Measurements from ENCODE around the gene LPO.

Gene LPO

DNA sequence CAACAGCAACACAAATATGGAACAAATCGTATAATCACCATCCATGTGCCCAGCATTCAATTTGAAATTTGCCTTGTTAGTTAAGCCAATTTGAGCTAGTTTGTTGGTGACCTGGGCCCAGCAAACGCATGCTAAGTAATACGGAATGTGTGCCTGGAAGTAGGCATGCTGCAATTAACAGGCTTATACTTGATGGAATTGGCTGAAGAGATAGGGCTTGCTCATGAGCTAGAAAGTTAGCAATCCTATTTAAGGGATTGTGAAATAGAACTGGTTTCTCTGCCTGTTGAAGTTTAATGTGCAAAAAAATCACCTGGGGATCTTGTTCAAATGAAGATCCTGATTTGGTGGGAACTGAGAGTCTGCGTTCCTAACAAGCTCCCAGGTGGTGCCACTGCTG is 8.5 kb upstream of the LPO start:
- DNase-seq, result no peak

DNA sequence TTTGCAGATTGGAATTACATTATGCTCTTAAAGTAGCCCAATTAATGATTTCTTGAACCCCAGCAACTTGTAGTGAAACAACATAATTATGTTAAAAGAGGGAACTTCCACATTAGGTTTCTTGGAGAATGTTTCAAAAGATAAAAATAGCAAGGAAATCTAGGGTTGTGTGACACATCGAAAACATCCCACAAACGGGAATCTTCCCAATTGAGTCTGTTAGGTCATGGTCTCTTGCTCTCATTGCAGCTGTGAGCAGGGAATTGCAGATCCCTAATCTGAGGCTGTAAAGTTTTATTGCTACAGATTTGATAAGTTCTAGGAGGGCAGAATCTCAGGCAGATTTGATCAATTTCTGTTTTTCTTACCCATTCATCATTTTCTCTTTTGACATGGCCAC is 6.7 kb upstream of the LPO start:
- no peak for DNase-seq

DNA sequence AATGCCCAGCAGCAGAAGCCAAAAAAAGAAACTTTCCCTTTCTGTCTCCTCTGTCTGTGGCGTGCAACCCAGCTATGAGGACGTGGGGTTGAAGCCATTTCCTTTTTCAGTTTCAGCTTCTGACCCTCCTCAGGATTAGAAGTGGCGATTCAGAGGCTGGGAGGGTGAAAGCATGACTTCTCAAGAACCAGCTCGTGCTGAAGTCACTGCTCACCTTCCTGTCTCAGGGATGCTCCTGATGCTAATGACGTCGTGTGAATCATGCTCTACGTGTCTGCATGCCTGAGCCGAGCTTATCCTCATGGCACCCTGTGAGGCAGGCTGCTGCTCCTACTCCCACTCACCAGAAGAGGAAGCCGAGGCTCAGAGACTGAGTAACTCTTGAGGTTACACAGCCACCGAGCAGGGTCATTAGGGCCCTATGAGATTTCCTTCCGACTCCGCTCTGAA is 5.7 kb upstream of the LPO start:
- peak in 1 of 2 experiments; percentile 5 for DNase-seq

DNA sequence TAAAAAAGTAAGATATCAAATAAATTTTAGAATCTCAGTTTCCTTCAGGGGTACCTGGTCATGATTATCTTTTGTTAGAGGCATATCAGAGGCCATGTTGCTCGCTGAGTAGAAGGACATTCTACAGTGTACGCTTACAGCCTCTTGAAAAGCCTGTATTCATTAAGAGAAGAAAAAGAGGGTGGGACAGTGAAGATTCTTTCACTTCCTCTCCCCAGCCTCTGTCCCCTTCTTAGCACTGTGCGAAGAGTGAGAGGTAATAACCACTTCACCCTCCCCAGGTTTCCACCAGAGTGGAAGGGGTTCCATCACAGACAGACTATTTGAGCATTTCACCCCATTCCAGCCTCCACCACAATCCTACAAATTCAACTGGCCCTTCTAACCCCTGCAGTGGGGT is 4.8 kb upstream of the LPO start:
- no peak for DNase-seq

DNA sequence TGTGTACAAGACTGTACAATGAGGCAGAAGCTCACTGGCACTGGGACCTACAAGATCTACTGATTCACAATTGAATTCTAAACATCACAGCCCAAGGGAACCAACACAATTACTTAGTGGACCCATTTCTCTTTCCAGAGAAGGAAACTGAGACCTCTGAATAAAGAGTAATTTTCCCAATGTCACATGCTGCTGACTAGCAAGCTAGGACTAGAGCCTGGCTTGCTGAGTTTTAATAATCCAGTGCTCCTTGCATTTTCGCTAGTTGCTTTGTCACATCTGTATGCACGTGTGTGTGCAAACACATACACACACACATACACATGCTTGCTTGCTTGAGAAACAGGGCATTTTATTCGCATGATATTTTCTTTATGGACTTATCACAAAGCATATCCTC is 3.9 kb upstream of the LPO start:
- DNase-seq, result no peak

DNA sequence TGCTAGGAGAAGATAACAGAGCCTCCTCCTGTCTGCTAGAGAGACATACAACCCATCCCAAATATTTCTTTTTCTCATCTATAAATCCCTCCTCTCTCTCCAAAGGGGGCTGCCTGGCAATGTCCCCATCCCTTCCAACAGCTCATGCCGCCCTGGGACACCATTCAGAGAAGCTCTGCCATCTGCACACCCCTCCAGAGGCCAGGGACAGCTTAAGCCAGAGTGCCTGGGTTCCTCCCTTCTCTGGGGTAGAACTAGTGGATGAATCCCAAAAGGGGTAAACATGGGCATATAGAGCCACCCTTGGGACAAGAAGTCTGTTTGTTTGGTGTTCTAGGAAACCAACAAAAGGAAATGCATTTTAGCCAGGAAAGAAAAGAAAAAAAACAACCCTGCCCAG is 2.6 kb upstream of the LPO start:
- DNase-seq, result no peak

DNA sequence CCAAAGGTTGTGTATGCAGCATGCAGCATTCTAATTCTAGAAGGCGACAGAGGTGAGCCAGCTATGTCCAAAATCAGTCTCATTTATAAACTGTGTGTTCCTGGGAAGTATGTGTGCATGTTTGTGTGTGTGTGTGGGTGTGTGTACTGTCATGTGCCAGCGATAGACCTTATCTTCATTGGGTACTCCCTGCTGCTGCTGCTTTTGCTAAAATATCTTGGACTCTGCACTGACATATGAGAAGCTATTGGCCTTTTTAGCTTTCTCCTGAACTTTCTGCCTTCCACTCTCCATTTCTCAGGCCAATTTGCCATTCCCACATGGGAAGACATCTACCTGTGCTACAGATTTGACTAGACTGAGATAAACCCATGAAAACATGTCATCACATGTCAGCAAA is 2.0 kb upstream of the LPO start:
- DNase-seq, result no peak

DNA sequence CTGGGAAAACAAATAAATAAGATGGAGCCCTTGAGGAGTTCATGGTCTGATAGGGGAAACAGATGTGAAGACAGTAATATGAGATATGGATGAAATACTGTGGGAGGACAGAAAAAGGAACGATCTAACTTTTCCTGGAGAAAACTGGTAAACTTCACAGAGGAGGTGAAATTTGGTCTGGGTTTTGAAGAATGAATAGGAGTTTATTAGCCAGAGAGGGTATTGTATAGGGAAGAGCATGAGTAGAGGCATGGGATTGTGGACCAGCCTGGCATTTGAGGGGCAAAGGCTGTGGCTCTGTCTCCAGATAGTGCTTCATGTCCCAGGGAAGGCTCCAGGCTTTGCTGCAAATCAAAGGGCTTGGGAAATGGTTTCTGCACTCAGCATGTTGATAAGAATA is 1.6 kb downstream of the LPO start:
- no peak for DNase-seq

DNA sequence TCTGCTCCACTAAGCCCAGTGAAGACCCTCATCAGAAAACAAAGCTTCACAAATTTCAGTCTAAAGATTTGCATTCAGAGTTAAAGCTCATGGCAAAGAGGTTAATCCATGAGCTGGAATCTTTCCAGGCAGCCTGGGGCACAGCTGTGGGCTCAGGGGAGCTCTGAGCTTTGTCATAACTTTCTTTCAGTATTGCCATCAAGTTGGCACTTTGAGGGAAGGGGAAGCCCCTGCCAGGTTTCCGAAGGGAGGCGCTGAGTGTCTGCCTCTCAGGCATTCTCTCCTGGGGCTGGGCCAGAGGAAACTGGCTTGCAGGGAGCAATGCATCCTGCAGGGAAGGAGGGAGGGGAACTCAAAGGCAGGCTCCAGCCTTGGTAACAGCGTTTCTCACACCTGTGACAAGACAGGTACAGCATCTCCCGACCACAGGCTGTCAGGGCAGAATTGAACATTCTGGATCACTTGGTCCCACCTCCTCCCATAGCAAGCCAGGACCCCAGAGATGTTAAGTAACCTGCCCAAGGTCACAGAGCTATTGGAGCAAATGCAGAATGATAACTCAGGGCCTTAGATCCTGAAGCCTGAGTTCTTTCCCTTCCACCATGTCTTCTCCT is 3.9 kb downstream of the LPO start:
- DNase-seq, result no peak

DNA sequence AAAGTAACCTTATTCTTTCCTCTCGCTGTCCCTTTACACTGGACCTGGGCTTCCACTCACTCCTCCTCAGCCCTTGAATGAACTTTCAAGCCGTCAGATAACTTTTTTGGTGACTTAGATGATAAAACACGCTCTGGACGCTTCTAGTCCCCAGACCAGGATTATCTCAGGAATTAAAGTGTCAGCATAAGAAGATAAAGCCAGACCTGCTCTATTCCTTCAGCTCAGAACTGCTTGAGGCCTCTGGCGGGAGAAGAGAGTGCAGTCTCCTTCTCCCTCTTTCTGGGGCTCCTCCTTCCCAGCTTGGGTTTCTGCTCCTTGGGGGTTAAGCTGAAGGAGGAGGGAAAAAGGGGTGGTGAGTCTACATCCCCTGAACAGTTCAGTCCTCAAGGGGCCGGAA is 6.6 kb downstream of the LPO start:
- DNase-seq, result no peak

DNA sequence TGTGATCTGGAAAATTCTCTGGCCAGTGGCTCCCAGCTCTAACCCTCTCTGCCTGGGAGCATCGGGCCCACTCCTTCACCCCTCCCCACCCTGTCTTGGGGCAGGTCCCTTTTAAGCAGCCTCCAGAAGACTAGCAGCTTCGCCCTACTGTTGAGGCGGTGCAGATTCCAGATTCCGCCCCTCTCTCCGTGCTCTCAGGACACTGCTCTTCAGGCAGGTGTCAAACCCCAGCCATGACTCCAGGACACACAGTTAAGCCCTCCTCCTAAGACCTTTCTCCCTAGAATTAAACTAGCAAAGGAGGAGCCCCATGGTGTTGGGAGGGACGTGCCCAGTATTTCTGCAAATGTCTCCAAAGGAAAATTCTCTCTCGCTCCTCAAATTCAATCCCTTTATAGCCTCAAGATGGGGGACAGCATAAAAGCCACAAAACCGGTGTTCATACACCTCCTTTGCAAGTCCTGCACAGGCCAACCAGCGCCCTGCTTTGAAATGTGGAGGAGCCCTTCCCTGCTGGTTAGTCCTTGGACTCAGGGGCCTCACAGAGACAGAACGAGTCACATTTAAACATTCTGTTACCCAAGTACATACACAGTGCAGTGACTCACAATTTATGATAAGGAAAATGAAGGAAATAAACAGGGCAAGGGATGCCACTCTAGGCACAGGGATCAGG is 7.2 kb downstream of the LPO start:
- DNase-seq, result no peak

DNA sequence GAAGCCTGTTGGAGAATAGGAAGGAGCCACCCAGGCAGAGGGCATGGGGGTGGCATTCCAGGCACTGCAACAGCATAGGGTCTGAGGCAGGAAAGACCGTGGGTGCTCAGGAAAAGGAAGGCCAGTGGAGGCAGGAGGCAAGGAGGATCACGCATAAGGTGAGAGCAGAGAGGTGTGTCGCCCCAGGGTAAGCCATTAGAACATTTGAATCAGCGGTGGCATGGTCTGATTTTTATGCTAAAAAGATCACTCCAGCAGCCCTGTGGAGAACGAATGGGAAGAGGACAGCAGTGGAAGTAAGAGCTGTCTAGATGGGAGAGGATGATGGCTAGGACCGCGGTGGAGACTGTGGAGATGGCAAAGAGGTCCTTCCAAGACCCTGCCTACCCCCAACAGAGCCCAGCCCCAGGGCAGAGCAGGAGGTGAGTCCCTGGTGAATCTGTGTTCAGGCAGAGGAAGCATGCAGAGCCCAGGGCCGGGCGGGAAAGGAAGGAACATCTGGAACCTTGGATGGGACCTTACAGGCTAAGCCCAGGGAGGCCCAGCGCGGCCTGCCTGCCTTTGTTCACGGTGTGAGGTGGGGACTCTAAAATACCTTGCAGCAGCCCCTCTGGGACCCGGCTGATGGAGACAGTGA is 7.8 kb downstream of the LPO start:
- no peak for DNase-seq

DNA sequence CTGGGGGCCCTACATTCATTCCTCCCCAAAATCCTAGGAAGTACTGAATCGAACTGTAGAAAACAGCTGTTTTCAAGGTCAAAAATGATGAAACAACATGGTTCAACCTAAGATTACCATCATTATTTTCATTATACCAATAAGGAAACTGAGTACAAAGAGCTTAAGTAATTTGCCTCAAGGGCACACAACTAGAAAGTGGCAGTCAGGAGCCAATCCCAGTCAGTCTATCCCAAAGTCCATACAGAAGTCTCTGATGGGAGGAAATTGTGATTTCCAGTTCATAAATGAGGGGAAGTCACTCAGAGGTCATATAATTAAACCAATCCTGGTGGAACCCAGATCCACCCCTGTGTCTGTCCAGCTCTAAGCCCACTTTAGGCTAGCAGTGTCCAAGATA is 8.4 kb downstream of the LPO start:
- no peak for DNase-seq

DNA sequence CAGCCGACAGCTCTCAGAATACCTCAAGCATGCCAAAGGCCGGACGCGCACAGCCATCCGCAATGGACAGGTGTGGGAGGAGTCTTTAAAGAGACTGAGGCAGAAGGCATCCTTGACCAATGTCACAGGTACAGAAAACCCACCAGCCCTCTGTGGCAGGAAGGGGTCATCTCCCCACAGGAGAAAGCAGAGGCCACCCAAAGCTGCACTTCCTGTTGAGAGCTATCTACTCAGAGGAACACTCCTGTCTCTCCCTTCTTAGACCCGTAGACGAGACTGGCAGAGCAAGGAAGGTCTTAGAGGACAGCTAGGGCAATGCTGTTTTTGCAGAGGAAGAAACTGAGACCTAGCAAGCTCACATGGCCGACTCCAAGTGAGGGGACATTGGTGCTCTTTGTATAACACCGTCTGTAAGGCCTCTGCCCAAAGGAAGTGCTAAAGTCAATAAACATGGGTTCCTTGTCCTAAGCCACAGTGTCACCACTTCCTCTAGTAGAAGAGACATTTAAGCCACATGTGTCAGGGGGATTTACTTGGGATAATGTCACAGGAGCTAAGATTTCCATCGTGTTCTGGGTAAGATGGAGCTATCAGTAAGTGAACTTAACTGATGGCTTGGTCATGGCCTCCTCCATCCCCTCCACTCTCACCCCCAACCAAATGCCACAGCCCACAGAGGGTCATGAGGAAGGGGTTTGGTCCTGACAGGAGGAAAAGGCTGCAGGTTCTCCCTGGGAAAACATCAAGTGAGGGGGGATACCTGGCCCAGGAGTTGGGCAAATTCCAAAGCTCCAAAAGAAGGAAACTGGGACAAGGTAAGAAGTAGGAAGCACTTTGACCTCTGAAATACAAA is 9.4 kb downstream of the LPO start:
- DNase-seq, result no peak

DNA sequence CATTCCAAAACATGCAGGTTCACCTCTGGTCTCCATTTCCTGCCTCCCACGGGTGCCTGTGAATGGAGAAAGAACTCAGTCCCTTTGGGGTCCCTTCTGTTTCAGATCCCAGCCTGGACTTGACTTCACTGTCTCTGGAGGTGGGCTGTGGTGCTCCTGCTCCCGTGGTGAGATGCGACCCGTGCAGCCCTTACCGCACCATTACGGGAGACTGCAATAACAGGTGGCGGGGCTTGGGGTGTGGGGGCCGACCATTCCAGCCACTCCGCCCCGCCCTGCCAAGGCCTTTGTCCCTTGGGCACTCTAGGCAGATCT is 10.5 kb downstream of the LPO start:
- no peak for DNase-seq

DNA sequence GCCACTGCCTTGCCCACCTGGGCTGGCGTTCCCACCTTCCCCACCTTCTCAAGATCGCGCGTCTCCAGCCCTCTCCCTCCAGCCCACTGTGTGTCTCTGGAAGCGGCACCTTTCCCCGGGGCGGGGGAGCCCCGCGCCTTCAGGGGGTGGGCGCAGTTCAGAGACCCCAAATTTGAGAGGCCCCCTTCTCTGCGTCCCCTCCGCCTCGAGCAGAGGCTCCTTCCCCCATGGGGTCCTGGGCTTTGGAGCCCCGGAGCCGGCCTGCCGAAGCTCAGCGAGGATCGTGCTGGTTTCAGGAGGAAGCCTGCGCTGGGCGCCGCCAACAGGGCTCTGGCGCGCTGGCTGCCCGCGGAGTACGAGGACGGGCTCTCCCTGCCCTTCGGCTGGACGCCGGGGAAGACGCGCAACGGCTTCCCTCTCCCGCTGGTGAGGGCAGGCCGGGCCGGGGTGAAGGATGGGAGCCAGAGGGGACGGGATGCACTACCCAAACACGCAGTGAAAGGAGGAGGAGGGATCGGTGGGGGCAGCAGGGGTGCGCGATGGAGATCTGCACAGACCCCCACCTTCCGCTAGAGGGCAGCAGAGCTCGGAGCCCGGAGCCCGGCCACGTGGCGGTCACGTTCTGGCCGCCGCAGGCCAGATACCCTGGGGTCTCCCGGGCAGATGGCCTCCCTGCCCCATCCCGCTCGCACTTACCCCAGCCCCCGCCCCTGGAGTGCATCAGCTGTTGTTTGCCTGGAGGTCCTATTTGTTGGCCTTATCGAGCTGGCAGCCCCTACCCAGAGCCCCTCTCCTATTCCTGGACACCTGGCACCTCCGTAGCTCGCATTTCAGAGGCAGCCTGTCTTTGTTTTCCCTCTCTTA is 11.1 kb downstream of the LPO start:
- peak; percentile 70 to 71 for DNase-seq

DNA sequence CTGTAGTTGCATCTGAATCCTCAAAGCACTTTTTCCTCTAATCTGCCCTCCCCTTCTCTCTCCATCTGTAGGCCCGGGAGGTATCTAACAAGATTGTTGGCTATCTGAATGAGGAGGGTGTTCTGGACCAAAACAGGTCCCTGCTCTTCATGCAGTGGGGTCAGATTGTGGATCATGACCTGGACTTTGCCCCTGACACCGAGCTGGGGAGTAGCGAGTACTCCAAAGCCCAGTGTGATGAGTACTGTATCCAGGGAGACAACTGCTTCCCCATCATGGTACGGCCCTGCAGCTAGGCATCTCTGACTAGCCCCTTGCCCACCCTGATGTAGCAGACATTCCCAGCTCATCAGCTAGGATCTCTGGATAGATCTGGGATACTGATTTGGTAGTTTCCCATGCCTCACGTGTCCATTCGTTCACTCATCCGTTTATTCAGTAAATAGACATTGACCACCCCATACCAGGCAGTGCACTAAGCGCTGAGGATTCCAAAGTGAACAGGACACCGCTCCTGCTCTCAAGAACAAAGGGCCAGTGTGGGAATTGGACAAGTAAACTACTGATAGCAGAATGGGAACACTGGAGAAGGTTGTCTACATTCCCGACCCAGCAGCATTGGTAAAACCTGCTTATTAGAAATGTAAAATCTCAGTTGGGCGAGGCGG is 12.1 kb downstream of the LPO start:
- no peak for DNase-seq

DNA sequence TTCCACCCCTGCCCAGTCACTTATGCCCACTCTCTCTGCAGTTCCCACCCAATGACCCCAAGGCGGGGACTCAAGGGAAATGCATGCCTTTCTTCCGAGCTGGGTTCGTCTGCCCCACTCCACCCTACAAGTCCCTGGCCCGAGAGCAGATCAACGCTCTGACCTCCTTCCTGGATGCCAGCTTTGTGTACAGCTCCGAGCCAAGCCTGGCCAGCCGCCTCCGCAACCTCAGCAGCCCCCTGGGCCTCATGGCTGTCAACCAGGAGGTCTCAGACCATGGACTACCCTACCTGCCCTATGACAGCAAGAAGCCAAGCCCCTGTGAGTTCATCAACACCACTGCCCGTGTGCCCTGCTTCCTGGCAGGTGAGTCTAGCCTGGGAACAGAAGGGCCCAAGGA is 13.8 kb downstream of the LPO start:
- DNase-seq, result no peak

DNA sequence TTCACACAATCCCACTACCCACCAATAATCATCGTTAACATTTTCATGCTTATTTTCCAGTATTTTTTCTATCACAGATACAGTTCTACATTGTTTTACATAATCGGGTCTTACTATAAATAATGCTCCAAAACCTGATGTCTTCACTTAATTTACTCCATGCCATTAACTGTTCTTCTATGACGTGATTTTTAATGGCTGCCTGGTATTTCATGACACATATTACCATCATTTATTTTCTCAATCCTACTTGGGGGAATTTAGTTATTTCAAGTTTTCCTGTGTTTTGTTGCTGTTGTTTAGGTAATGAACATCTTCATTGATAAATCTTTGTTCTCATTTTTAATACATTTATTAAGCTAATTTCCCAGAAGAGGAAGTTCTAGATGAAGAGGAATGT is 14.7 kb downstream of the LPO start:
- no peak for DNase-seq

DNA sequence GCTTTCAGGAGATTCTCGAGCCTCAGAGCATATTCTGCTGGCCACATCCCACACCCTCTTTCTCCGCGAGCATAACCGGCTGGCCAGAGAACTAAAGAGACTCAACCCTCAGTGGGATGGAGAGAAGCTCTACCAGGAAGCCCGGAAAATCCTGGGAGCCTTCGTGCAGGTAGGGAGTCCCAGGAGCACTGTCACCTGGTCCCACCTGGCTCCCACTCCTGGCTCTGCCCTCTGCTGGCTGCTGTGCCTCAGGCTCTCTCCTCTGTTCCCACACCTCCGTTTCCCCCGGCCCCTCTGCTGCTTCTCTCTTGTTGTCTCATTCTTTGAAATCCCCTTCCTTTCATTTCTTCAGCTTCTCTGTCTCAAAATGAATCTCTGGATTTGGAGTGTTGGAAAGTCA is 16.4 kb downstream of the LPO start:
- no peak for DNase-seq

DNA sequence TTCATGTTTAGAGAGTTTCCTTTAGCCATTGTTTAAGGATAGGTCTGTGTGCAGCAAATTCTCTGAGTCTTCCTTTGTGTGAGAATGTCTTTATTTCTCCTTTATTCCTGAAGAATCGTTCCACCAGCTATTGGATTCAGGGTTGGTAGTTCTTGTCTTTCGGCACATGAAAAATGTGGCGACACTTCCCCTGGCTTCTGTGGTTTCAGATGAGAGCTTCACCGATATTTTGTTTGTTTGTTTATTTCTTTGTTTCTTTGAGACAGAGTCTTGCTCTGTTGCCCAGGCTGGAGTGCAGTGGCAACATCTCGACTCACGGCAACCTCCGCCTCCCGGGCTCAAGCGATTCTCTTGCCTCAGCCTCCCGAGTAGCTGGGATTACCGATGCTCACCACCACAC is 23.8 kb downstream of the LPO start:
- no peak for DNase-seq

DNA sequence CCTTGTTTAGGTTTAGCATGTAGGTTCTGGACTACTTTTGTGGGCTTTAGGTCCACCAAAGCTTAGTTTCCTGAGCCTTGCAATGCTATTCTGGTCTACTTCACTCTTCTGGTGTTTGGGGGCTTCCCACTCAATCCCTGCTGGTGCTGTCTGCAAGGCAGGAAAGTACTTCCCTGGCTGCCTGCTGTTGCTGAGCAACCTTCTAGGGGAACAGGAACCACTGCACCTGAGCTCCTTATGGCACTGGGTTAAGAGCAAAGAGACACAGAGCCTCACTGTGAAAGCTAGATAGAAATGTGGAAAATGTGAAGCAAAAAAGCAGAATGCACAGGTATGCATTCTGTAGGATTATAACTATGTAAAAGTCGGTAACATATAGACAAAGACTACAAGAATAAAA is 25.4 kb downstream of the LPO start:
- no peak for DNase-seq

Measured in activated CD4-positive, alpha-beta T cell treated with anti-CD3 and anti-CD28 coated beads, Interleukin-2, amount 50 U/mL, for 4 hours (primary cell).